Measurements from ENCODE around the gene MERTK. TPM values are rescaled to one million over a fixed set of nuclear protein-coding genes. Genes with fewer than 3 reads are reported as not detected.

Gene MERTK
- total and polyA plus RNA-seq, 10 of the 15 experiments (the other 5 are each of a cell fraction or from before 2014, with no cell fraction given), result 0.13 to 30.6 (median 0.50) TPM

GRCh38 chr2:112024231-112024630, 125.8 kb downstream of the MERTK start:
- no peak for ATAC-seq
- Histone ChIP-seq H3K9me3 (replicated peaks; ENCODE audit: control insufficient read depth, insufficient read depth, low read length) (no peaks in the 10 kb centered on the region), H3K4me2 (ENCODE audit: control insufficient read depth, insufficient read depth) (no peak overlapping the region), H3K27me3 (replicated peaks in 1 of 2; ENCODE audit: control insufficient read depth in 2 of 2, insufficient read depth in 2 of 2, low read length in 1 of 2) (no peaks in the 10 kb centered on the region), H2AFZ (ENCODE audit: control insufficient read depth, low read depth, low read length) (no peak overlapping the region), H3K4me3 (no peak overlapping the region), H3K4me1 (ENCODE audit: control insufficient read depth, insufficient read depth, low read length) (no peaks in the 10 kb centered on the region), H3K79me2 (ENCODE audit: control insufficient read depth, insufficient read depth, low read length) (no peaks in the 10 kb centered on the region), H4K20me1 (ENCODE audit: control insufficient read depth, insufficient read depth) (no peaks in the 10 kb centered on the region), H3K27ac (ENCODE audit: control insufficient read depth, insufficient read depth) (no peak overlapping the region), H3K36me3 (ENCODE audit: control insufficient read depth in 2 of 2, insufficient read depth in 2 of 2, low read length in 1 of 2) (no peaks in the 10 kb centered on the region), H3K9ac (ENCODE audit: control insufficient read depth, insufficient read depth, low read length) (no peak overlapping the region)
- in situ Hi-C loops (cut with MboI) (no loop called here), intact Hi-C loops (cut with micrococcal nuclease; ENCODE audit: unreplicated experiment) (no loop called here)
- FAIRE-seq, result no peak
- SMC1A ChIA-PET (ENCODE audit: uncharacterized antibody, unreplicated experiment), result no interaction called here
- DNase-seq (ENCODE audit: low read depth, low spot score), result no peak
- no TSS peak for BruUV-seq (replicated peaks)
- 38% methylated on average over 9 of the region's 9 CpGs for WGBS (ENCODE audit: insufficient coverage, insufficient replicate concordance, low lambda C conversion rate, missing lambda C conversion rate)
- POLR2A ChIA-PET, result interaction anchor here (1.4 kb wide), 1 partner anchor 9 kb away, joined by 3 read pairs; no protein-coding TSS in a partner anchor
- no peak for TF ChIP-seq ASH2L (IDR thresholded peaks at IDR 0.05; ENCODE audit: borderline replicate concordance, low read depth)
- no peak for TF ChIP-seq NR2C2 (IDR thresholded peaks at IDR 0.05; ENCODE audit: borderline replicate concordance, control insufficient read depth, insufficient read length, low read depth)
- no peak for TF ChIP-seq NR2F1 (conservative IDR thresholded peaks at IDR 0.05)
- TF ChIP-seq SIN3A (IDR thresholded peaks at IDR 0.05; ENCODE audit: low read depth, low read length), result no peak
- no peak for TF ChIP-seq IRF4 (IDR thresholded peaks at IDR 0.05; ENCODE audit: low read depth, low read length)
- no peak for TF ChIP-seq RBBP5 (conservative IDR thresholded peaks at IDR 0.05)
- no peak for TF ChIP-seq RCOR1 (conservative IDR thresholded peaks at IDR 0.05; ENCODE audit: low read depth, low read length)
- TF ChIP-seq, protein P1, sequence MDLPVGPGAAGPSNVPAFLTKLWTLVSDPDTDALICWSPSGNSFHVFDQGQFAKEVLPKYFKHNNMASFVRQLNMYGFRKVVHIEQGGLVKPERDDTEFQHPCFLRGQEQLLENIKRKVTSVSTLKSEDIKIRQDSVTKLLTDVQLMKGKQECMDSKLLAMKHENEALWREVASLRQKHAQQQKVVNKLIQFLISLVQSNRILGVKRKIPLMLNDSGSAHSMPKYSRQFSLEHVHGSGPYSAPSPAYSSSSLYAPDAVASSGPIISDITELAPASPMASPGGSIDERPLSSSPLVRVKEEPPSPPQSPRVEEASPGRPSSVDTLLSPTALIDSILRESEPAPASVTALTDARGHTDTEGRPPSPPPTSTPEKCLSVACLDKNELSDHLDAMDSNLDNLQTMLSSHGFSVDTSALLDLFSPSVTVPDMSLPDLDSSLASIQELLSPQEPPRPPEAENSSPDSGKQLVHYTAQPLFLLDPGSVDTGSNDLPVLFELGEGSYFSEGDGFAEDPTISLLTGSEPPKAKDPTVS (IDR thresholded peaks at IDR 0.05; ENCODE audit: low read depth, low read length), result no peak
- TF ChIP-seq POLR2AphosphoS2 (IDR thresholded peaks at IDR 0.05; ENCODE audit: low read depth, low read length), result no peak
- TF ChIP-seq EZH2 (IDR thresholded peaks at IDR 0.05; ENCODE audit: borderline replicate concordance, control insufficient read depth, low read depth, low read length), result no peak
- TF ChIP-seq SMAD1 (IDR thresholded peaks at IDR 0.05; ENCODE audit: low read depth, partially characterized antibody), result no peak
- no peak for TF ChIP-seq KLF5 (IDR thresholded peaks at IDR 0.05; ENCODE audit: partially characterized antibody)
- TF ChIP-seq PML (IDR thresholded peaks at IDR 0.05; ENCODE audit: low read length), result no peak
- TF ChIP-seq, protein P2, sequence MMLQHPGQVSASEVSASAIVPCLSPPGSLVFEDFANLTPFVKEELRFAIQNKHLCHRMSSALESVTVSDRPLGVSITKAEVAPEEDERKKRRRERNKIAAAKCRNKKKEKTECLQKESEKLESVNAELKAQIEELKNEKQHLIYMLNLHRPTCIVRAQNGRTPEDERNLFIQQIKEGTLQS (IDR thresholded peaks at IDR 0.05; ENCODE audit: borderline replicate concordance, extremely low read depth, low read depth, low read length), result no peak
- no peak for TF ChIP-seq TCF7 (IDR thresholded peaks at IDR 0.05; ENCODE audit: borderline replicate concordance)
- TF ChIP-seq NFYB (IDR thresholded peaks at IDR 0.05; ENCODE audit: insufficient read depth, low read depth, low read length), result no peak
- TF ChIP-seq YY1 (IDR thresholded peaks at IDR 0.05; ENCODE audit: low read depth, low read length), result no peak
- no peak for TF ChIP-seq NFIC (IDR thresholded peaks at IDR 0.05; ENCODE audit: low read depth, low read length)
- no peak for TF ChIP-seq MYB (IDR thresholded peaks at IDR 0.05; ENCODE audit: borderline replicate concordance, low read depth, low read length)
- TF ChIP-seq FOXK2 (IDR thresholded peaks at IDR 0.05), result no peak
- RAD21 ChIA-PET (ENCODE audit: unreplicated experiment), result no interaction called here
- CTCF ChIA-PET, result no interaction called here

Measured in GM12878 (cell line).